K562 treated with DMSO at 1 percent for 24 hours (cell line): Measurements from ENCODE around the gene ORMDL3. TPM values are rescaled to one million over a fixed set of nuclear protein-coding genes. Genes with fewer than 3 reads are reported as not detected.

Source experiments
- total RNA-seq: library from RNA; unstranded; fragments of 300-600 nt; gene quantifications from 2 replicates; pipeline ENCODE4 v1.2.3, GENCODE V29; 2022; ENCODE audit warnings: low read depth; ENCODE audit not compliant: insufficient read depth

Gene ORMDL3, protein sequence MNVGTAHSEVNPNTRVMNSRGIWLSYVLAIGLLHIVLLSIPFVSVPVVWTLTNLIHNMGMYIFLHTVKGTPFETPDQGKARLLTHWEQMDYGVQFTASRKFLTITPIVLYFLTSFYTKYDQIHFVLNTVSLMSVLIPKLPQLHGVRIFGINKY
- 35.1 and 36.0 TPM in 2 replicates for total RNA-seq

GRCh38 chr17:39927101-39927928 lies at the start of gene ORMDL3, which contains the start of gene LRRC3C:
Gene ORMDL3, minus strand, starts transcription at chr17:39927601. Its CDS starts 3,398 bp downstream, at chr17:39924203.
Gene LRRC3C, plus strand, starts transcription at chr17:39927732. Its CDS starts 13,792 bp downstream, at chr17:39941524.

GRCh38 chr17:39962642-39963220 lies 35.3 kb upstream of the ORMDL3 start, which contains the start of gene GSDMA:
Gene GSDMA, plus strand, starts transcription at chr17:39963004. Its CDS starts 2,684 bp downstream, at chr17:39965688.

Other genes with a start within 250 kb of the ORMDL3 start
- 9.9 and 13.3 TPM in 2 replicates for gene PGAP3, start 239.5 kb downstream of the ORMDL3 start, total RNA-seq
- gene ERBB2, start 227.5 kb downstream of the ORMDL3 start, total RNA-seq, result 7.0 and 8.5 TPM in 2 replicates
- 95.9 and 103 TPM in 2 replicates for gene MIEN1, start 197.1 kb downstream of the ORMDL3 start, total RNA-seq
- gene GRB7, start 189.7 kb downstream of the ORMDL3 start, total RNA-seq, result 8.2 and 10.4 TPM in 2 replicates
- gene IKZF3, start 63.3 kb downstream of the ORMDL3 start, total RNA-seq, result 0.05 and 0.24 TPM in 2 replicates
- gene ZPBP2, start 59.4 kb downstream of the ORMDL3 start, total RNA-seq, result not detected in 2 replicates
- 4.0 and 4.1 TPM in 2 replicates for gene GSDMB, start 9.0 kb downstream of the ORMDL3 start, total RNA-seq
- gene LRRC3C, start 131 bp upstream of the ORMDL3 start, total RNA-seq, result not detected in 2 replicates
- not detected in 2 replicates for gene GSDMA, start 35.4 kb upstream of the ORMDL3 start, total RNA-seq
- gene PSMD3, start 53.2 kb upstream of the ORMDL3 start, total RNA-seq, result 272 and 279 TPM in 2 replicates
- not detected in 2 replicates for gene CSF3, start 87.8 kb upstream of the ORMDL3 start, total RNA-seq
- gene MED24, start 126.8 kb upstream of the ORMDL3 start, total RNA-seq, result 98.1 and 109 TPM in 2 replicates
- gene THRA, start 135.4 kb upstream of the ORMDL3 start, total RNA-seq, result 21.8 and 22.5 TPM in 2 replicates
- 5.0 and 5.3 TPM in 2 replicates for gene NR1D1, start 173.0 kb upstream of the ORMDL3 start, total RNA-seq
- 33.4 and 35.6 TPM in 2 replicates for gene MSL1, start 194.4 kb upstream of the ORMDL3 start, total RNA-seq
- gene CASC3, start 212.9 kb upstream of the ORMDL3 start, total RNA-seq, result 38.5 and 40.2 TPM in 2 replicates
- 2.4 and 2.6 TPM in 2 replicates for gene RAPGEFL1, start 249.9 kb upstream of the ORMDL3 start, total RNA-seq